ENCODE data around the gene SERINC3. TPM values are rescaled to one million over a fixed set of nuclear protein-coding genes. Genes with fewer than 3 reads are reported as not detected.

SERINC3 gene
- total and polyA plus RNA-seq, 2 experiments from 2014 or later, result 18.1 to 33.0 TPM

- H3K27me3 Mint-ChIP-seq (ENCODE audit: insufficient read depth, low read depth, poor library complexity), result no peaks in the 10 kb centered on the region
- H3K27ac ChIP-seq (ENCODE audit: low read depth), result no peak overlapping the region
- no peak overlapping the region for H3K27ac Mint-ChIP-seq
- DNase-seq (ENCODE audit: low spot score), result no peak
- H3K4me2 ChIP-seq, result no peak overlapping the region
- no peaks in the 10 kb centered on the region for H3F3A ChIP-seq (replicated peaks; ENCODE audit: low read depth)
- no peaks in the 10 kb centered on the region for H3K9me3 Mint-ChIP-seq
- H4K20me1 ChIP-seq (replicated peaks; ENCODE audit: insufficient read depth), result no peaks in the 10 kb centered on the region; the same call in 1 of the 2 replicates
- H3K4me1 ChIP-seq (ENCODE audit: insufficient read depth), result no peaks in the 10 kb centered on the region
- no peak overlapping the region for H3K4me3 ChIP-seq
- no peaks in the 10 kb centered on the region for H3K36me3 Mint-ChIP-seq (ENCODE audit: low read depth)
- no peak overlapping the region for H3K4me3 Mint-ChIP-seq
- no peaks in the 10 kb centered on the region for H3K27me3 ChIP-seq (ENCODE audit: insufficient read depth)
- no peaks in the 10 kb centered on the region for H3K9me2 ChIP-seq (ENCODE audit: insufficient read depth)
- ATAC-seq, result no peak
- H3K36me3 ChIP-seq (ENCODE audit: insufficient read depth), result no peaks in the 10 kb centered on the region
- H3K79me2 ChIP-seq (replicated peaks; ENCODE audit: insufficient read depth), result no peaks in the 10 kb centered on the region
- TF ChIP-seq EZH2 (IDR thresholded peaks at IDR 0.05; ENCODE audit: low read depth, unreplicated experiment) (no peak), NANOG (IDR thresholded peaks at IDR 0.05; ENCODE audit: borderline replicate concordance) (no peak), JUNB (IDR thresholded peaks at IDR 0.05; ENCODE audit: unreplicated experiment) (no peak)
- H3K4me1 Mint-ChIP-seq, result no peaks in the 10 kb centered on the region
- H2AFZ ChIP-seq, result no peak overlapping the region
Observed at GRCh38 chr20:44560229-44560628, 38.4 kb upstream of the SERINC3 start.

DNA sequence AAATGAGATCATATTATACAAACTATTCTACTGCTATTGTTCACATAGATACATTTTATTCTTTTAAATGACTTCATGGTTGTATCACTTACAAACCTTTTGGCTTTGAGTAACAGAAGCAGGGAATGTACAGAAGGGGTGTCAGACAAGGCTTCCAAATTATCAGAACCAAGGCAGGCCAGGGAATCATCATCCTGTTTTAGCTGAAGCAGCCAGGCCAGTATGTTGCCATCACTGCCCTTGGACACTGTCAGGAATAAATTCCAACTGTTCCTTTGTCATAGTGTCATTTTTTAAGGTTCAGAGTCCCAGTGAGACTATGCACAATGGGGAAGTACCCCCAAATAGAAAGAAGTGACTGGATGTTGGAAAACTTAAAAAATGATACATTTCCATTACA is 37.4 kb upstream of the SERINC3 start:
- Mint-ChIP-seq H3K27me3 (ENCODE audit: insufficient read depth, low read depth, poor library complexity) (peaks cover 2% of the 10 kb centered on the region), H3K9me3 (no peaks in the 10 kb centered on the region), H3K27ac (no peak overlapping the region), H3K4me1 (no peaks in the 10 kb centered on the region), H3K36me3 (ENCODE audit: low read depth) (no peaks in the 10 kb centered on the region), H3K4me3 (no peak overlapping the region)
- no peak overlapping the region for H3K4me3 ChIP-seq
- H3F3A ChIP-seq (replicated peaks; ENCODE audit: low read depth), result no peaks in the 10 kb centered on the region
- no peaks in the 10 kb centered on the region for H3K27me3 ChIP-seq (ENCODE audit: insufficient read depth)
- no peaks in the 10 kb centered on the region for H3K9me2 ChIP-seq (ENCODE audit: insufficient read depth)
- ATAC-seq (no peak), DNase-seq (ENCODE audit: low spot score) (no peak)
- TF ChIP-seq NANOG (IDR thresholded peaks at IDR 0.05; ENCODE audit: borderline replicate concordance) (no peak), STAT1 (IDR thresholded peaks at IDR 0.05; ENCODE audit: unreplicated experiment) (no peak), ZNF331 (CRISPR knock-in tag; IDR thresholded peaks at IDR 0.05; ENCODE audit: low read depth) (no peak), EZH2phosphoT487 (IDR thresholded peaks at IDR 0.05; ENCODE audit: unreplicated experiment) (no peak)
- no peak overlapping the region for H2AFZ ChIP-seq
- no peaks in the 10 kb centered on the region; the same call in 1 of the 2 replicates for H4K20me1 ChIP-seq (replicated peaks; ENCODE audit: insufficient read depth)
- no peaks in the 10 kb centered on the region; the same call in 1 of the 2 replicates for H3K79me2 ChIP-seq (replicated peaks; ENCODE audit: insufficient read depth)
- H3K36me3 ChIP-seq (ENCODE audit: insufficient read depth), result no peaks in the 10 kb centered on the region
- H3K4me2 ChIP-seq, result no peak overlapping the region
- H3K27ac ChIP-seq (ENCODE audit: low read depth), result no peak overlapping the region
- H3K4me1 ChIP-seq (ENCODE audit: insufficient read depth), result no peaks in the 10 kb centered on the region

DNA sequence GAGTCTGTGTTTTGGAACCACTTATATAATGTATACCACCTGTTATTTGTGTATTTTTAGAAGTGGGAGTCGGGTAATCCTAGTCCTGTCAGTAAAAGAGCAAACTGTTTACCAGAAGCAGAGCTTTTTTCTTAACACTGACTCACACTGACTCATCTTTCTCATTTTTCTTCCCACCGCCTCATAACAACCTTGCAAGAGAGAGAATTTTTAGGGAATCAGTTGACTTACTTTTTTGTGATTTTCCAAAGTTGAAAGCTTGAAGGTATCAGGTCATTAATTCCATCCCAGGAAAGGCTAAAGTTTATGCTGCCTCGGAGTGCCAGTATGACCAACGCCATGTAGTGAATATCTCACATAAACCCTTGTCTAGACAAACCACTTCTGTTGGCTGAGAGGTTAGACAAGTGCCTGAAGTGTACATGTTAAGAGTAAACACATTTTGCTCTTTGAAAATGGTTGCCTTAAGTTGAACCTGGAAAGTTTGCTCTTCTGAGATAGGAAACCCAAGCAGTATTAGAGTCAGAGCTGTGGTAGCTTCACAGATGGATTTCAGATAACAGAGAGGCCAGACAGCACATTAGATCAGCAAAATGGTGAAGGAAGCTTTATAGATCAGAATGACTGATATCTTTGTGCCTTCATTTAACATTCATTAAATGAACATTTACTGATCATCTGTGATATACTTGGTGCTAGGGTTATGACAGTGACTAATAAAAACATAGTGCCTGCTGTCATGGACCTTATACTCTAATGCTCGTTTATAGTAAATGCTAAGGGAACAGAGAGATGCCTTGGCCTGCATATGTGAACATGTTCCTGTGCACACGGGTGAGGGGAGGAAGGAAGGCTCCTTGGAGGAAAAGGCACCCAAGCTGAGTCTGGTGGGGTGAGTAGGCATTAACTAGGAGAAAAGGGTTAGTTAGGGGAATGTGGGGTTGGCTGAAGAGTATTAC is 31.4 kb upstream of the SERINC3 start:
- H3K79me2 ChIP-seq (replicated peaks; ENCODE audit: insufficient read depth), result peaks cover under 1% of the 10 kb centered on the region; the same call in 1 of the 2 replicates
- Mint-ChIP-seq H3K9me3 (no peaks in the 10 kb centered on the region), H3K27ac (peak overlapping the region; percentile 8; the same call in 1 of the 2 replicates), H3K36me3 (ENCODE audit: low read depth) (no peaks in the 10 kb centered on the region), H3K4me3 (no peak overlapping the region), H3K27me3 (ENCODE audit: insufficient read depth, low read depth, poor library complexity) (peaks cover 2% of the 10 kb centered on the region), H3K4me1 (peaks cover 2% of the 10 kb centered on the region; the same call in 1 of the 3 replicates)
- ATAC-seq (no peak), DNase-seq (ENCODE audit: low spot score) (no peak)
- no peaks in the 10 kb centered on the region for H3K4me1 ChIP-seq (ENCODE audit: insufficient read depth)
- H3K27ac ChIP-seq (ENCODE audit: low read depth), result no peak overlapping the region
- no peaks in the 10 kb centered on the region for H3K9me2 ChIP-seq (ENCODE audit: insufficient read depth)
- no peaks in the 10 kb centered on the region for H3F3A ChIP-seq (replicated peaks; ENCODE audit: low read depth)
- no peaks in the 10 kb centered on the region for H3K27me3 ChIP-seq (ENCODE audit: insufficient read depth)
- no peak overlapping the region for H3K4me2 ChIP-seq
- H2AFZ ChIP-seq, result no peak overlapping the region
- no peak overlapping the region for H3K4me3 ChIP-seq
- H4K20me1 ChIP-seq (replicated peaks; ENCODE audit: insufficient read depth), result no peaks in the 10 kb centered on the region; the same call in none of the 2 replicates
- H3K36me3 ChIP-seq (ENCODE audit: insufficient read depth), result no peaks in the 10 kb centered on the region
- TF ChIP-seq REST (IDR thresholded peaks at IDR 0.05; ENCODE audit: unreplicated experiment) (no peak), EZH2phosphoT487 (IDR thresholded peaks at IDR 0.05; ENCODE audit: unreplicated experiment) (no peak), NANOG (IDR thresholded peaks at IDR 0.05; ENCODE audit: borderline replicate concordance) (no peak)

Data from GM23338 (cell line).